Stimulated activated CD4-positive, alpha-beta T cell treated with anti-CD3 and anti-CD28 coated beads, Interleukin-12 subunit alpha, Interleukin-12 subunit beta, amount 100 ng/mL, for 48 hours (primary cell): ENCODE results near the gene MYH15.
"Not testable (repeated sequence)": the region's sequence is repeated elsewhere in the genome, so short reads cannot be mapped to it uniquely, and the experiment has no call there.

Source experiments
- DNase-seq, 3 donors: peaks; one replicate each; pipeline ENCODE4 v3.0.0-alpha.2; 2020; ENCODE audit warnings: low read depth in 2 of 3, low spot score in 1 of 3

Gene MYH15

DNA sequence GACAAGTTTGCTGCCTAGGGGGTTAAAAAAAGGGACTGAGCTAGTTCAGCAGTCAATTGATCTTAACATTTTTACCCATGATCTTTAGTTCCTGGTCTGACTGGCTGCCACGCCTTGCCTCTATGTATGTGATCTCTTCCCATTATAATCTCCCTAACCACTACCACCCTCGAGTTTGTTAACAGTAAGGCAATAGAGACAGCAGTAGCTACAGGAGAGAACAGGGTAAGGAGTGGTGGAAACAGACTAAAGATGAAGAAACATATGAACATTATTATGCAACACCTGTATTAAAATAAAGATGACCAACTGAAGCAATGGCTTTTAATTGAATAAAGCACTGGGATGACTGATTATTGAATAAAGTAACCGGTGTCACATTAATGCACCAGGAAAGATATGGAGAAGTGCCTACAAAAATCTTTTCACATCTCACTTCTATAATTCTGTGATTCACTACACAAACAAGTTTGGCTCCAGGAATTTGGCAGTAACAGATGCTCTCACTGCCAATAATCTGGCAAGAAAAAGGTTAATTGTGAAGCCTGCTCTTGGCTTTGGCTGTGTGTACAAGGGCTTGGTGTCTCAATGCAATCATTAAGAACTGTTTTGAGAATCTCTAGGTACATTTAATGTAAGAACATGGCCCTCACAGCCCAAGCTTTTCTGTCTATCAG is 118.3 kb downstream of the MYH15 start:
- DNase-seq: no peak

DNA sequence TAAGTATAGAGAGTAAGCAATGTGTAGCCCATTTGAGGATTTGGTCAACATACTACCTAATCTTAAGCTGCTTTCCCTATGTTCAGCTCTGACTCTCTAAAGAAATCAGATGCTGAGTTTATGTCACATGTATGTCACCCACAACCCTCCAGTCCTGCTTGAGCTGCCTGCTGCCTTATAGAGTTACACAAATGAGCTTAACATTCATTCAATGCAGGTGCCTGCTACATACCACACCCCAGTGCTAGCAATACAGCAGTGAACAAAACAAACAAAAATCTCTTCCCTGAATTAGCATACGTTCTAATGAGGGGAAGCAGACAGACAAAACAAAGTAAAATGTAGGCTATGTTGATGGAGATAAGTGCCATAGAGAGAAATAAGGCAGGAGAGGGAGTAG is 121.0 kb downstream of the MYH15 start:
- DNase-seq: no peak

GRCh38 chr3:108388136-108389132 is 122.0 kb downstream of the MYH15 start:
- DNase-seq: peak in 1 of 3 donors; percentile 11

DNA sequence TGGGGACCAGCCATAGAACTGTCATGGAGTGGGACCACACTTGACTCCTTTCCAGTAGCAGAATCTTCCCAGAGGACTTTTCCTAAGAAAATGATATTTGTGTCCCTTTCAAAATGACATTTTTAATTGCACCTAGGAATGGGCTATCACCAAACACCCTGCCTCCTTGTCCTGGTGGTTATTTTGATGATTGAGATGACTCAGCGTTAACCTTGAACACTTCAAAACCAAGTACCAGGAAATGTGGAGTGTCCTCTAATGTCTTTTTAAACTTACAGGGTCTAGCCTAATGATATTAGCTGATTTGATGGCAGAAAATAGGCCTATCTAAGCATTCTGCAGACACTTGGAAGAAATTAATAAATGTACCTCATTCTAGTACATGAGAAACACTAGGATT is 123.3 kb downstream of the MYH15 start:
- DNase-seq: no peak

DNA sequence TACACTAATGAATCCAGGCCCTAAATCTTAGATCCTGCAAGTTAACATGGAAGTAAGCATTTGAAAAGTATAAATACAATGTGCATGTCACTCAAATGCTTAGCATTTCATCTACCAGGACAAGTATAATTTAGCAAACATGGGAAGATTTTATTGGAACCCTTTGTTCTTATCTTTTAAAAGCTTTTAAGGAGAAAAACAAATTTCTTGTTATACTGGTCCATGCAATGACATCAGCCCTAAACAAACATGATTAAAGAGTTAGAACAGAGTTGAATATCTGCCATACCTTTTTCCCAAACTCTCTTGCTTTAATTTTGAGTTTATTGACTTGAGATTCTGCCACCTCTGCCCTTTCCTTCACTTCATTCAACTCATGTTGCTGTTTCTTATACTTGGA is 127.1 kb downstream of the MYH15 start:
- DNase-seq: no peak

DNA sequence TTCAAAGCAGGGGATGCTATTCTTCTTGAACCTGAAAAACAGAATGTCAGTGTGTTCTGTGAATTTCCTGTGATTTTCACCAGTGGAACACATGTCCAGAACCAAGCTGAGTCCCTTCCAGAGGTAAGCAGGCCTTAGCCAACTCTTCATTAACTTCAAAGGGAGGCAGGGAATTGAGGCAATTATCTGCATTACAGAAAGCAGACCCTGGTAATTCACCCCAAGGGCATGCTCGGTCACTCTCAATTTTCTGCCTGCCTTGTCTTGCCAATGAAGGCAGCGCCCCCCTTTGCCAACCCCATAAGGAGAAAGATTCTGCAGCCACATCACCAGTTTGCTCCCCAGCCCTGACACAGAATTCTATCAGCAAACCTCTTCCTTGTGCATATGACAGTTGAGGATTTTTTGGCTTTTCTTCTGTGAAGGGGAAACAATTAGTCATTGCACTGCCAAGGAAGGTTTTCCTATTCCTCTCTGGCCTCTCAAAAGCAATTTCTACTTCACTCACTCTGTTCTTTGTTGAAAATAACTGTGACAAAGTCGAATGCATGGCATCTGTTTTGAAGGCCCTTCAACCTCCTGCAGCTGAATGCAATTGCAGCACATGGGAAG is 128.8 kb downstream of the MYH15 start:
- DNase-seq: no peak

GRCh38 chr3:108380128-108380795 is 130.1 kb downstream of the MYH15 start:
- no peak for DNase-seq

DNA sequence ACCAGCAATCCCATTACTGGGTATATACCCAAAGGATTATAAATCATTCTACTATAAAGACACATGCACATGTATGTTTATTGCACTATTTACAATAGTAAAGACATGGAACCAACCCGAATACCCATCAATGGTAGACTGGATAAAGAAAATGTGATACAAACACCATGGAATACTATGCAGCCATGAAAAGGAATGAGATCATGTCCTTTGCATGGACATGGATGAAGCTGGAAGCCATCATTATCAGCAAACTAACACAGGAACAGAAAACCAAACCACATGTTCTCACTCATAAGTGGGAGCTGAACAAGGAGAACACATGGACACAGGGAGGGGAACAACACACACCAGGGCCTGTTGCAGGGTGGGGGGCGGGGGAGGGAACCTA is 131.4 kb downstream of the MYH15 start:
- not testable (repeated sequence) for DNase-seq

- no peak for DNase-seq
Observed at GRCh38 chr3:108378153-108378951, 132.0 kb downstream of the MYH15 start.

DNA sequence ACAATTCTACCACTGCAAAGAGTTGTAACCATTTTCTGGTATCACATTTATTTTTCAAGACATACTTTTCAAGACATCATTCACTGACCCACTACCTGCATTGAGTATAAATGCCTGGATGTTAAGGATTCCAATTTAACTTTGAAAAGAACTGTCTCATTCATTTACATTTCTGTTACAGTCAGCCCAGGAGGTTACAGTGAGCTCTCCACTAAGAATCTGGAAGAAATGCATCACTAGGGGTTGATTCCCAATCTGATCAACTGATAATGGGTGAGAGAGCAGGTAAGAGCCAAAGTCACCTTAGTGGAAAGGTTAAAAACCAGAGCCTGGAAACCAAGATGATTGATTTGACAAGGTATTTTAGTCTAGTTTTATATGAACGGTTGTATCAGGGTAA is 133.0 kb downstream of the MYH15 start:
- no peak for DNase-seq

DNA sequence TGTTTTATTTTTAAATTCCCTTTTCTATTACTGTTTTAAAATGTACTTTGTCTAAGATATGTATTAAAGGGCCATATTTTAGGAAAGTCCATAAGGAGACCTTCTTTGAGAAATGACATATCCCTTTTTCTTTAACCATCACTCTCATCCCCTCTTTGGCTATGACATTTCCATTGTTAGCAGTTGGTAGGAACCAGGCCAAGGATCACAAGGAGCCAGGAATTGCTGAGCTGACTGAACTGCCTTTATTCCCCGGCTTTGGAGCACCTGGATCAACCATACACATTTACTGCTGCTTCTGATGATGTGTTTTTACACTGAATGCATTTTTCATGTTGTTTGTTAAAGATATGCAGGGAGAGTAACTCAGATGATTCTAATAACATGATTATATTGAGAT is 134.4 kb downstream of the MYH15 start:
- no peak for DNase-seq

- DNase-seq: no peak
Observed at GRCh38 chr3:108359011-108359410, 151.4 kb downstream of the MYH15 start.

GRCh38 chr3:108357042-108357441 is 153.4 kb downstream of the MYH15 start:
- DNase-seq: no peak

- no peak for DNase-seq
Observed at GRCh38 chr3:108354562-108354961, 155.8 kb downstream of the MYH15 start.

GRCh38 chr3:108352176-108352575 is 158.2 kb downstream of the MYH15 start:
- DNase-seq: no peak

DNA sequence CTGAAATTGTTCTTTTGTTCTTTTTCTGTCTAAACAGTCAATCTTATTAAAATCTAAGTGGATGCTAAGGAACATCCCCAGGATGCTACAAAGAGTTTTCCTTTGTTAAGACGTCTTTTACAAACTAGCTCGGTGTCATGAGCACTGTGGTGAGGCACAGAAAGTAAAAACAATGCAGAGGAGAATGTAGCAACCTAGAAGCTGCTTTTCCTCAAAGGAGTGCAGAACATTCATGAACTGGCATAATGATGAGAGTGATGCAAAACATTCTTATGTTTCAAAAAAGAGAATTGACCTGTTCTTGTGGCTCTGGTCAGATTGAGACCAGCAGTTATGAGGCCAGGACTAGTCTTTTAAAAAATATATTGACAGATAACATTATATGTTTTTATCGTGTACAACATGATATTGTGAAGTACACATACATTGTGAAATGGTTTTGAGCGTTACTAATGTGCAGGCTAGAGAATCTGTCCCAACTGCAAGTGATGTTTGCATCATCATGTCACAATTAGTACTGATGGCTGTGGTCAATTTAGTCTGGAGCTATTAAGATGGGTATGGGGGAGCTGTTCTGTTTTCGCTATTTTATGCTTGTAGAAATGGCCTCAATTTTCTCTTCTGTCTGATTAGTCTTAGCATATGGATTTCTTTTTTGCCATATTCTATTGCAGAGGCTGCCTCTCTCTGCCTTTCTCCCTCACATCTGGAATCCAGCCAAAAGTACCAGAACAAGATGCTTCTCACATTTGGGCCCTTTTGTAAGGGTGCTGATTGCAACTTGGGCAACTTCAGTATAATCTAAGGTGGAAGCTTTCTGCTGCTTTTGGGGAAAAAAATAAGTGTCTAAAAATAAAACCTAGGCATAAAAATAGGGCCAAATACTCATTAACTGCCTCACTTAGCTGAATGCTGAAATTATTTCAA is 163.8 kb downstream of the MYH15 start:
- DNase-seq: no peak

GRCh38 chr3:108345492-108346205 is 164.7 kb downstream of the MYH15 start:
- no peak for DNase-seq

DNA sequence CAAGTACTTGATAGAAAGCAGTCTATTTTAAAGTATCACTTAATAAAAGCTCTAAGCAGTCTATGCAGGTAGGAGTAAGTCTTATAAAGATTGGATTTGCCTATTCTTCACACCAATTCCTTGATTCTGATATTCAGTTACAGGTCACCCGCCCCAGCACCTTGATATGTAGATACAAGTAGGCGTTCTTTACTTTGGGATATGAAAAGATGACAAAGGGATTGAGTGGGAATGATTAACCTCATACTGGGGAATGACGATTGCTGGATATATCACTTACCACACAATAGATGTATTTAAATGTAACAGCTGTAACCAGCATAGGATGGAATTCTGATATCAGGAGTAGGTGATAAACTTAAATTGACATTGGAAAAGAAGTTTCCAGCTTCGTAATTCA is 166.9 kb downstream of the MYH15 start:
- no peak for DNase-seq
